Measurements from ENCODE around the gene PAX6.

GRCh38 chr11:31826536-31827438, 15.7 kb upstream of the PAX6 start:
- no peak for TF ChIP-seq TAF1 (IDR thresholded peaks at IDR 0.05; ENCODE audit: low read depth, low read length)
- no peak for TF ChIP-seq POLR2A (IDR thresholded peaks at IDR 0.05; ENCODE audit: low read depth, low read length)
- no peak for TF ChIP-seq POLR2AphosphoS5 (IDR thresholded peaks at IDR 0.05; ENCODE audit: low read depth, low read length)
- TF ChIP-seq SPI1 (IDR thresholded peaks at IDR 0.05; ENCODE audit: low read depth, low read length), result no peak
- TF ChIP-seq POU2F2 (IDR thresholded peaks at IDR 0.05; ENCODE audit: low read depth, low read length), result no peak
